AG04450 (cell line): ENCODE results near the gene MSH3. TPM values are rescaled to one million over a fixed set of nuclear protein-coding genes. Genes with fewer than 3 reads are reported as not detected.
"Not testable (repeated sequence)": the region's sequence is repeated elsewhere in the genome, so short reads cannot be mapped to it uniquely, and the experiment has no call there.

Source experiments
- CTCF ChIA-PET: fragments of 300-600, 350-600 bp; formaldehyde crosslinking; extraction: SDS; loops from one replicate; lab custom pipeline; 2022; ENCODE audit warnings: antibody characterized with exemption, inconsistent platforms; lab: Charles Lee
- POLR2A ChIA-PET: fragments of 350-600 bp; formaldehyde crosslinking; extraction: SDS; loops from one replicate; lab custom pipeline; 2021; ENCODE audit warnings: antibody characterized with exemption, inconsistent platforms; lab: Yijun Ruan, JAX
- DNase-seq: peaks from one replicate; pipeline ENCODE4 v3.0.0-alpha.2; 2011; ENCODE audit warnings: low read depth, low spot score
- H3K27ac ChIP-seq: one replicate; pipeline ENCODE4 v1.5.1; 2012; ENCODE audit warnings: low read depth, low read length, control low read depth
- H3K27me3 ChIP-seq: one replicate; pipeline ENCODE4 v1.6.0; 2012; ENCODE audit warnings: low read length; ENCODE audit not compliant: control insufficient read depth, insufficient read depth
- H3K4me3 ChIP-seq: 2 replicates; pipeline ENCODE4 v1.5.1; 2011; ENCODE audit warnings: mild to moderate bottlenecking, low read depth, low read length, control low read depth
- H3K9me3 ChIP-seq: 2 replicates; pipeline ENCODE4 v1.5.1; 2012; ENCODE audit warnings: low read length; ENCODE audit not compliant: control insufficient read depth, insufficient read depth
- CTCF ChIP-seq: IDR thresholded peaks from 2 replicates; pipeline ENCODE4 v1.5.1; 2011; ENCODE audit warnings: low read depth, low read length, control low read depth, inconsistent platforms
- polyA plus RNA-seq: library from polyadenylated mRNA; depleted of rRNA; stranded (reverse); fragments of >200 nt; gene quantifications from 2 replicates; pipeline ENCODE4 v1.2.3, GENCODE V29; 2011

Gene MSH3
- polyA plus RNA-seq, 1 experiment, result 10.8 TPM

DNA sequence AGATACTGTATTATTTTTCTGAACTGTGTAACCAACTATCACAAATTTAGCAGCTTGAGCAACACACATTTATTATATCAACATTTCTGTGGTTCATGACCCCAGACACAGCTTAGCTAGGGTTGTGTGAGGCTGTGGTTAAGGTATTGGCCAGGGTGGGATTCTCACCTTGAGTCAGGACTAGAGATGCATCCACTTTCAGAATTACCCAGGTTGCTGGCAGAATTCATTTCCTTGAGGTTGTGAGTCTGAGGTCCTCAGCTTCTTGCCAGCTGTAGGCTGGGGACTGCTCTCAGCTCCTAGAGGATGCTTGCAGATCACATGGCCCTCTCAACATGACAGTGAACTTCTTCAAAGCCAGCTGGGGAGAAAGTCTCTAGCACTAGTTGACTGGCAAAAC, 183.2 kb downstream of the MSH3 start:
- Histone ChIP-seq H3K27me3 (no peaks in the 10 kb centered on the region), H3K4me3 (no peak overlapping the region), H3K27ac (no peak overlapping the region), H3K9me3 (no peaks in the 10 kb centered on the region)
- CTCF ChIA-PET, result no interaction called here
- no peak for DNase-seq
- POLR2A ChIA-PET, result no interaction called here
- no peak for TF ChIP-seq CTCF

- H3K9me3 ChIP-seq, POLR2A ChIA-PET, H3K27me3 ChIP-seq, H3K4me3 ChIP-seq, H3K27ac ChIP-seq, CTCF ChIA-PET, DNase-seq: not testable (repeated sequence)
Observed at GRCh38 chr5:80841026-80841797, 186.8 kb downstream of the MSH3 start.

GRCh38 chr5:80846422-80846821, 192.0 kb downstream of the MSH3 start:
- CTCF ChIA-PET, POLR2A ChIA-PET, H3K27ac ChIP-seq, H3K27me3 ChIP-seq, H3K9me3 ChIP-seq, H3K4me3 ChIP-seq, DNase-seq: not testable (repeated sequence)

- H3K9me3 ChIP-seq, CTCF ChIA-PET, H3K27me3 ChIP-seq, POLR2A ChIA-PET, DNase-seq, H3K4me3 ChIP-seq, H3K27ac ChIP-seq: not testable (repeated sequence)
Observed at GRCh38 chr5:80850168-80850567, 195.7 kb downstream of the MSH3 start.

DNA sequence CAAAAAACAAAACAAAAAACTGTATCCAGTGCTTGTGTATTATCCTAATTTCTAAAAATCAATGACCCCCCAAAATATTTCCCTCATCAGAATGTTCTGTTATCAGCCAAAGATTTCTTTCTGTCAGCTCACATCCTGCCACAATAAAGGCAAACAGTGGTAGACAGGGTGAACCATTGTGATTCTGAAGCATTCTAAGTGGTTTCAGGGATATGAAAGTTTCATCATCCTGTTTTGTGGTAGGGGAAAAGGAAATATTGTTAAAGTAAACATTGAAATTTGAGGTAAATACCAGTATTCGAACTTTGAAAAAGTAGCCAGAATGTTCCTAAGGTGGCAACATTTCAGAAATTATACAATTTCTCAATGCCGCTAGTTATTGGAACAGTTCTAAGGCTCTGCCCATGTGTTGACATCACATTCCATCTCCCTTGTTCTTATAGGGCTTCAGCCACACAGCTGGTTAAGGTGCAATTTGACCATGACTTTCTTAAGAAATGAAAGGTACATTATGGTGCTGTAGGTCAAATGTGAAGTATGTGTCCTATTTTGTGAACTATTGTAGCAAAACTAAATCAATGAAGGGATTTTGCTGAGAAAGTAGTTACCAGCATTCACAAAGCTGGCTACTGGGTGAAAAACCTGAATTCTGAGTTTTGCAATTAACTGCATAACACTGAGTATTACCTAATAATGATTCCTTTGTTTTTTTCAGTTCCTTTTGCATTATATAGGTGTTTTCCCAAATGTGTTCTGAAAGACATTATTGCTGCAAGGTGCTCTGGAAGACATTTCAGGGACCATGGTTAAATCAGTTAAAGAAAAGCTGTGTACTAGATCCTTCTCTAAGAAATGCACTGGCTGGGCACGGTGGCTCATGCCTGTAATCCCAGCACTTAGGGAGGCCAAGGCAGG, 198.1 kb downstream of the MSH3 start:
- H3K27me3 ChIP-seq, result no peaks in the 10 kb centered on the region

More for the DNA sequence above, 198.1 kb downstream of the MSH3 start:
- no peak overlapping the region for H3K27ac ChIP-seq
- POLR2A ChIA-PET, result no interaction called here
- CTCF ChIA-PET, result interaction anchor here (0.9 kb wide), 1 partner anchor 343 kb away, joined by 4 read pairs; no protein-coding TSS in a partner anchor
- no peak overlapping the region for H3K4me3 ChIP-seq
- TF ChIP-seq CTCF, result no peak
- no peak for DNase-seq
- peaks cover 9% of the 10 kb centered on the region for H3K9me3 ChIP-seq
